Measurements from ENCODE around the gene SHISA4. TPM values are rescaled to one million over a fixed set of nuclear protein-coding genes. Genes with fewer than 3 reads are reported as not detected.
"Not testable (repeated sequence)": the region's sequence is repeated elsewhere in the genome, so short reads cannot be mapped to it uniquely, and the experiment has no call there.

SHISA4 gene
- total RNA-seq (100 to 1,000 TPM; 105 to 157 (median 137) TPM), polyA plus RNA-seq (100 to 1,000 TPM in 2 of 3 donors, 10 to 100 TPM in 1; 74.8 to 264 (median 151) TPM)
- long read RNA-seq, donor 1, transcript SHISA4-201 (5 exons, 1,341 nt), result major isoform, 27 of 55 reads
- long read RNA-seq, donor 1, partial matches to known transcripts, result 12 of 55 reads
- long read RNA-seq, donor 1, other reads (novel, unspliced or antisense), result 14 of 55 reads
- long read RNA-seq, donor 2, transcript SHISA4-201 (5 exons, 1,341 nt), result major isoform, 41 of 86 reads
- long read RNA-seq, donor 2, transcript SHISA4-202 (5 exons, 914 nt), result minor isoform, 11 of 86 reads
- long read RNA-seq, donor 2, partial matches to known transcripts, result 21 of 86 reads
- long read RNA-seq, donor 2, other reads (novel, unspliced or antisense), result 13 of 86 reads

GRCh38 chr1:201888282-201889089, at the start of gene SHISA4:
SHISA4 (plus strand) TSS chr1:201888898; CDS start chr1:201888995, 97 bp downstream.
- peaks cover 82% of the 10 kb centered on the region for H3K4me1 ChIP-seq
- DNase-seq, result peak; percentile 84 to 92
- no peak for TF ChIP-seq CTCF (IDR thresholded peaks at IDR 0.05)
- peak within 1 kb of the TSS; percentile 79 for H3K4me3 ChIP-seq
- intact Hi-C loops (cut with DNase I), result loop anchor here in 1 of 2 donors (2.0 kb wide), 1 partner anchor 58 kb away; the partner anchor contains the start of gene LMOD1
- ATAC-seq, result peak; percentile 68 to 76 (median 74)
- WGBS, 3 donors, result 1 to 2% (median 1%) methylated on average over 31 to 49 of the region's 49 CpGs
- peak within 1 kb of the TSS; percentile 95 for H3K27ac ChIP-seq
- H3K36me3 ChIP-seq (ENCODE audit: insufficient read depth in 1 of 2, low read depth in 1 of 2), result peaks cover 0 to 12% of the 10 kb centered on the region in 2 donors
- H3K9me3 ChIP-seq, result no peaks in the 10 kb centered on the region
- no peaks in the 10 kb centered on the region for H3K27me3 ChIP-seq (ENCODE audit: insufficient read depth in 3 of 3, low read length in 2 of 3)

GRCh38 chr1:201839089-201839488, 49.6 kb upstream of the SHISA4 start:
- H3K9me3 ChIP-seq; H3K27me3 ChIP-seq (ENCODE audit: insufficient read depth in 3 of 3, low read length in 2 of 3); ATAC-seq; H3K4me3 ChIP-seq; DNase-seq; intact Hi-C loops (cut with DNase I); H3K27ac ChIP-seq: not testable (repeated sequence)
- H3K4me1 ChIP-seq, result peaks cover 16% of the 10 kb centered on the region
- H3K36me3 ChIP-seq (ENCODE audit: insufficient read depth in 1 of 2, low read depth in 1 of 2), result peaks cover 0 to 10% of the 10 kb centered on the region in 2 donors
- WGBS, 3 donors, result 97 to 98% (median 97%) methylated on average over 10 of the region's 10 CpGs

GRCh38 chr1:201840055-201840454, 48.6 kb upstream of the SHISA4 start:
- intact Hi-C loops (cut with DNase I), result no loop called here
- TF ChIP-seq CTCF (IDR thresholded peaks at IDR 0.05), result no peak
- no peaks in the 10 kb centered on the region for H3K27me3 ChIP-seq (ENCODE audit: insufficient read depth in 3 of 3, low read length in 2 of 3)
- H3K27ac ChIP-seq, result no peak overlapping the region
- WGBS, 3 donors, result 87 to 97% (median 89%) methylated on average over 4 of the region's 4 CpGs
- H3K9me3 ChIP-seq, result no peaks in the 10 kb centered on the region
- H3K4me3 ChIP-seq, result no peak overlapping the region
- ATAC-seq (no peak), DNase-seq (no peak)
- peaks cover 16% of the 10 kb centered on the region for H3K4me1 ChIP-seq
- H3K36me3 ChIP-seq (ENCODE audit: insufficient read depth in 1 of 2, low read depth in 1 of 2), result peaks cover 0 to 10% of the 10 kb centered on the region in 2 donors

GRCh38 chr1:201840490-201840889, 48.2 kb upstream of the SHISA4 start:
- DNase-seq (no peak), ATAC-seq (no peak)
- intact Hi-C loops (cut with DNase I), result no loop called here
- Histone ChIP-seq H3K9me3 (no peaks in the 10 kb centered on the region), H3K4me1 (peaks cover 16% of the 10 kb centered on the region), H3K27me3 (ENCODE audit: insufficient read depth in 3 of 3, low read length in 2 of 3) (no peaks in the 10 kb centered on the region), H3K4me3 (no peak overlapping the region), H3K27ac (no peak overlapping the region), H3K36me3 (ENCODE audit: insufficient read depth in 1 of 2, low read depth in 1 of 2) (peaks cover 0 to 10% of the 10 kb centered on the region in 2 donors)
- TF ChIP-seq CTCF (IDR thresholded peaks at IDR 0.05), result no peak
- WGBS, 3 donors, result 90 to 96% (median 93%) methylated on average over 1 of the region's 1 CpG
